Karpas-422 (cell line): ENCODE measurements around the gene PALLD. TPM values are rescaled to one million over a fixed set of nuclear protein-coding genes. Genes with fewer than 3 reads are reported as not detected.
"Not testable (repeated sequence)": the region's sequence is repeated elsewhere in the genome, so short reads cannot be mapped to it uniquely, and the experiment has no call there.

Experiments
- DNase-seq: peaks from one replicate; pipeline ENCODE4 v3.0.0-alpha.2; 2015
- H2AFZ ChIP-seq: fragments of 200-600 bp; sonication (generic); 2 replicates; pipeline ENCODE4 v1.6.1; 2014; ENCODE audit warnings: antibody characterized with exemption, low read length, mixed read lengths
- H3K27ac ChIP-seq: fragments of 200-600 bp; sonication (generic); 2 replicates; pipeline ENCODE4 v1.5.1; 2014; ENCODE audit warnings: mild to moderate bottlenecking, low read length, moderate library complexity
- H3K27me3 ChIP-seq: fragments of 200-600 bp; sonication (generic); 2 replicates; pipeline ENCODE4 v1.6.1; 2014; ENCODE audit warnings: low read length, mixed read lengths
- H3K36me3 ChIP-seq: fragments of 200-600 bp; sonication (generic); 2 replicates; pipeline ENCODE4 v1.6.1; 2014; ENCODE audit warnings: low read length, mixed read lengths; ENCODE audit not compliant: insufficient read depth
- H3K4me1 ChIP-seq: fragments of 200-600 bp; sonication (generic); 2 replicates; pipeline ENCODE4 v1.6.1; 2014; ENCODE audit warnings: mild to moderate bottlenecking, low read length, mixed read lengths
- H3K4me2 ChIP-seq: fragments of 200-600 bp; sonication (generic); 2 replicates; pipeline ENCODE4 v1.6.1; 2014; ENCODE audit warnings: low read length, low read depth, mild to moderate bottlenecking; ENCODE audit not compliant: poor library complexity, severe bottlenecking
- H3K4me3 ChIP-seq: fragments of 200-600 bp; sonication (generic); 2 replicates; pipeline ENCODE4 v1.5.1; 2014; ENCODE audit warnings: mild to moderate bottlenecking, antibody characterized with exemption, low read length, mixed read lengths
- H3K79me2 ChIP-seq: fragments of 200-600 bp; sonication (generic); 2 replicates; pipeline ENCODE4 v1.6.1; 2014; ENCODE audit warnings: mild to moderate bottlenecking, low read length, mixed read lengths
- H3K9ac ChIP-seq: fragments of 200-600 bp; sonication (generic); 2 replicates; pipeline ENCODE4 v1.6.0; 2014; ENCODE audit warnings: low read length
- H3K9me2 ChIP-seq: fragments of 200-600 bp; sonication (generic), shearing (Covaris generic); replicated peaks from 2 replicates; pipeline ENCODE4 v1.6.0; 2014; ENCODE audit warnings: mild to moderate bottlenecking, low read length, moderate library complexity; ENCODE audit not compliant: insufficient read depth
- H3K9me3 ChIP-seq: fragments of 300-700, 200-600 bp; sonication (generic); 2 replicates; pipeline ENCODE4 v1.6.1; 2014; ENCODE audit warnings: low read length, mixed read lengths
- H4K20me1 ChIP-seq: fragments of 200-600 bp; sonication (generic); 2 replicates; pipeline ENCODE4 v1.6.1; 2014; ENCODE audit warnings: mild to moderate bottlenecking, antibody characterized with exemption, low read length, low read depth; ENCODE audit not compliant: insufficient read depth
- total RNA-seq: library from RNA; depleted of rRNA; stranded (reverse); fragments of >200 nt; shearing (Covaris generic); gene quantifications from 2 replicates; pipeline ENCODE4 v1.2.3, GENCODE V29; 2014; ENCODE audit warnings: low replicate concordance

Gene PALLD
- total RNA-seq, 1 experiment from 2014 or later: 0.71 TPM

GRCh38 chr4:168696826-168697225 is 200.0 kb downstream of the PALLD start:
- no peak overlapping the region for H3K4me3 ChIP-seq
- no peak overlapping the region for H3K27ac ChIP-seq
- no peak overlapping the region for H3K9ac ChIP-seq
- H3K27me3 ChIP-seq: no peaks in the 10 kb centered on the region
- H3K79me2 ChIP-seq: no peaks in the 10 kb centered on the region
- no peak overlapping the region for H2AFZ ChIP-seq
- no peak overlapping the region for H3K4me2 ChIP-seq
- no peaks in the 10 kb centered on the region for H3K4me1 ChIP-seq
- no peaks in the 10 kb centered on the region for H3K9me2 ChIP-seq
- H4K20me1 ChIP-seq: no peaks in the 10 kb centered on the region
- no peak for DNase-seq
- H3K9me3 ChIP-seq: no peaks in the 10 kb centered on the region
- no peaks in the 10 kb centered on the region for H3K36me3 ChIP-seq

DNA sequence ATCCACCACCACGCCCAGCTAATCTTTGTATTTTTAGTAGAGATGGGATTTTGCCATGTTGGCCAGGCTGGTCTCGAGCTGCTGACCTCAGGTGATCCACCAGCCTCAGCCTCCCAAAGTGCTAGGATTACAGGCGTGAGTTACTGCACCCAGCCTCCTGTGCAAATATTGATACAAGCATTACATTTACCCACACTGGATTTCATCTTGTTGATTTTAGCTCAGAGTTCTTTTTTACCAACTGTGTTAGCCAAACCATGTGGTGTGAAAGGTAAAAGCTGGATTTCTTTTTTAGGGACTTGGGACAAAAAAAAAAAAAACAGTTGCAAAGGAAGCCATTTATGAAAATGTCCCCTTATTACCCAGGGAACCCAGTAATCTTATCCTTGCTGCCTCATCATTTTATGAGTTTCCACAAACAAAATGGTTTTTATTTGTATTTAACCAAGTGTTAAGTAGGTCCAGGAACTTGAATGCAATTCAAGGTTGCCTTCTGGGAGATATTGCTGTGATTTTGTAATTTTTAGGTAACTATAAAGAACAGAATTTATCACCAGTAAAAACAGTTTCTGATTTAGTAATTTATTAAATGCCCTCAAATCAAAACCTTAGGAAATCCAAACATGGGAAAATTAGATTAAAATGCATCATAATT is 202.5 kb downstream of the PALLD start:
- Histone ChIP-seq H3K27me3 (no peaks in the 10 kb centered on the region), H3K27ac (no peak overlapping the region), H2AFZ (no peak overlapping the region), H4K20me1 (no peaks in the 10 kb centered on the region), H3K79me2 (no peaks in the 10 kb centered on the region), H3K36me3 (no peaks in the 10 kb centered on the region), H3K9me2 (no peaks in the 10 kb centered on the region), H3K4me2 (no peak overlapping the region), H3K9me3 (no peaks in the 10 kb centered on the region), H3K4me1 (no peaks in the 10 kb centered on the region), H3K4me3 (no peak overlapping the region), H3K9ac (no peak overlapping the region)
- DNase-seq: no peak

GRCh38 chr4:168701061-168701460 is 204.2 kb downstream of the PALLD start:
- H3K36me3 ChIP-seq: no peaks in the 10 kb centered on the region
- H3K4me3 ChIP-seq: no peak overlapping the region
- H3K9me2 ChIP-seq: no peaks in the 10 kb centered on the region
- no peaks in the 10 kb centered on the region for H3K4me1 ChIP-seq
- no peak for DNase-seq
- H2AFZ ChIP-seq: no peak overlapping the region
- H3K27me3 ChIP-seq: no peaks in the 10 kb centered on the region
- H3K9me3 ChIP-seq: no peaks in the 10 kb centered on the region
- no peak overlapping the region for H3K4me2 ChIP-seq
- H3K9ac ChIP-seq: no peak overlapping the region
- H3K79me2 ChIP-seq: no peaks in the 10 kb centered on the region
- H3K27ac ChIP-seq: no peak overlapping the region
- no peaks in the 10 kb centered on the region for H4K20me1 ChIP-seq

DNA sequence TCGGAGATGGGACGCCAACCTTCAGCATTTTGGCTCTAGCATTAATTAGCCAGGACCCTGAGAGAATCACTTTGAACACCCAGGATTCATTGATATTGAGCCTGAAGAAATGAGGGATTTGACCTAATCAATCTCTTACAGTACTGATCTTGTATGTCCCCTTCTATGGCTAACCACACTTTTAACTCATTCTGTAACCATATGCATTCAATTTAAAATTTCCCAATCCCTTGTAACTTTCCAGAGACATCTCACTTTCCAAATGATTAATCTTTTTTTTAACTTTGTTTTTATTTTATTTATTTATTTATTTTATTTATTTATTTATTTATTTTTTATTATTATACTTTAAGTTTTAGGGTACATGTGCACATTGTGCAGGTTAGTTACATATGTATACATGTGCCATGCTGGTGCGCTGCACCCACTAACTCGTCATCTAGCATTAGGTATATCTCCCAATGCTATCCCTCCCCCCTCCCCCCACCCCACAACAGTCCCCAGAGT is 205.8 kb downstream of the PALLD start:
- H3K27me3 ChIP-seq, H3K9me3 ChIP-seq, H3K4me3 ChIP-seq, H3K4me2 ChIP-seq, DNase-seq, H3K9me2 ChIP-seq, H3K79me2 ChIP-seq, H3K9ac ChIP-seq, H3K36me3 ChIP-seq, H3K4me1 ChIP-seq, H2AFZ ChIP-seq, H3K27ac ChIP-seq, H4K20me1 ChIP-seq: not testable (repeated sequence)

DNA sequence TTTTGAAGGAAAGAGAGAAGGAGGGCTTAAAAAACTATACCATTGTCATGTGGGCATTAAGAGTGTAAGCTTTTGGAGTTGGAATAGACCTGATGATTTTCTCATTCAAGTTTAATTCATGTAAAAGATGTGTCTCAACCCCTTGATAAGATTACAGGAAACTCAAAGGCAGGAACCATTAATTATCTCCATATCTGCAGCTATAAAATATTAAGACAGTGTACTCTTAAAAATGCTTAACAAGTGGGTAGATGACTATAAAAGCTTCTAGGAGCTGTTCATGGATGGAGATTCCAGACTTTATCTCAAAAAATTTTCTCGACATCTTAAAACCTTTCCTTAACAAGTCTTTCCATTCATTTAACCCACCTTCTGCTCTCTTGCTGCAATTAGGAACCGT is 208.3 kb downstream of the PALLD start:
- H3K4me1 ChIP-seq: no peaks in the 10 kb centered on the region
- H3K9me3 ChIP-seq: no peaks in the 10 kb centered on the region
- H3K27ac ChIP-seq: no peak overlapping the region
- H3K79me2 ChIP-seq: no peaks in the 10 kb centered on the region
- no peak overlapping the region for H3K4me3 ChIP-seq
- no peaks in the 10 kb centered on the region for H3K9me2 ChIP-seq
- H3K9ac ChIP-seq: no peak overlapping the region
- H4K20me1 ChIP-seq: no peaks in the 10 kb centered on the region
- H3K4me2 ChIP-seq: no peak overlapping the region
- H2AFZ ChIP-seq: no peak overlapping the region
- H3K27me3 ChIP-seq: no peaks in the 10 kb centered on the region
- DNase-seq: no peak
- H3K36me3 ChIP-seq: no peaks in the 10 kb centered on the region

- H3K9ac ChIP-seq: no peak overlapping the region
These were observed 210.4 kb downstream of the PALLD start for GRCh38 chr4:168707205-168707604.

GRCh38 chr4:168708108-168708507 is 211.3 kb downstream of the PALLD start:
- H3K9me2 ChIP-seq: no peaks in the 10 kb centered on the region
- no peaks in the 10 kb centered on the region for H3K9me3 ChIP-seq
- H3K4me1 ChIP-seq: no peaks in the 10 kb centered on the region
- no peaks in the 10 kb centered on the region for H3K36me3 ChIP-seq
- H3K9ac ChIP-seq: no peak overlapping the region
- no peak overlapping the region for H2AFZ ChIP-seq
- no peaks in the 10 kb centered on the region for H3K27me3 ChIP-seq
- no peaks in the 10 kb centered on the region for H4K20me1 ChIP-seq
- H3K27ac ChIP-seq: no peak overlapping the region
- no peak overlapping the region for H3K4me2 ChIP-seq
- H3K4me3 ChIP-seq: no peak overlapping the region
- no peak for DNase-seq
- no peaks in the 10 kb centered on the region for H3K79me2 ChIP-seq

More at GRCh38 chr4:168707205-168707604, 210.4 kb downstream of the PALLD start:
- Histone ChIP-seq H3K27me3 (no peaks in the 10 kb centered on the region), H3K4me1 (no peaks in the 10 kb centered on the region), H4K20me1 (no peaks in the 10 kb centered on the region), H3K4me3 (no peak overlapping the region), H3K9me3 (no peaks in the 10 kb centered on the region), H2AFZ (no peak overlapping the region), H3K9me2 (no peaks in the 10 kb centered on the region), H3K79me2 (no peaks in the 10 kb centered on the region), H3K36me3 (no peaks in the 10 kb centered on the region), H3K4me2 (no peak overlapping the region), H3K27ac (no peak overlapping the region)
- DNase-seq: no peak

DNA sequence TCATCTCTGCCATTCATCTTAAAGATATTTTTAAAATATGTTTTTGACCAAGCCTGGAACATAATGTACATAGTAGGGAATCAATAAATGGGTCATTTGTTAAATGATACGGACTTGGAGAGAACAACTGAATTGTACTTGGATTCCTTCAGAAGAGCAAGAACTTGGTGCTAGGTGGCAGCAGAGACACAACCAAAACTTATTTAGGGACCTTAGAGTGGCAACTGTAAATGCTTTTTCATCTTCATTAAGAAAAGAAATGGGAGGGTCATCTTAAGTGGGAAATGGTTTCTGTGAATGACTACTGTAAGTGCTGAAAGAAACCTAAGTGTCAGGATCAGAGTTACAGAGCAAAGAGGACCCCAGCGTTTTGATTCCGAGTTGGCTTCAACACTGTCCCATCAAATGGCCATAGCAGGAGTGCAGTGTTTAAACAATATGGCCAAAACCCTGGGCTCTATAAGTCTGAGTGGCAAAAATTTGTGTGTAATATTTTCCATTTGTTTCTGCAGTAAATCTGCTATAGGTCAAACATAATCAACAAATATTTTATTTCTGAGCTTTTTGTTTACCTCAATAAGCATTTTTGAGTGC is 213.6 kb downstream of the PALLD start:
- H3K79me2 ChIP-seq: no peaks in the 10 kb centered on the region
- H2AFZ ChIP-seq: no peak overlapping the region
- no peak overlapping the region for H3K9ac ChIP-seq
- no peaks in the 10 kb centered on the region for H3K27me3 ChIP-seq
- no peaks in the 10 kb centered on the region for H3K4me1 ChIP-seq
- H3K36me3 ChIP-seq: no peaks in the 10 kb centered on the region
- no peak overlapping the region for H3K4me3 ChIP-seq
- H3K9me2 ChIP-seq: no peaks in the 10 kb centered on the region
- H3K4me2 ChIP-seq: no peak overlapping the region
- H3K9me3 ChIP-seq: no peaks in the 10 kb centered on the region
- peak; percentile 48 for DNase-seq
- H3K27ac ChIP-seq: no peak overlapping the region
- no peaks in the 10 kb centered on the region for H4K20me1 ChIP-seq
